K562 treated with DMSO at 1 percent for 12 hours (cell line): Measurements from ENCODE around the gene OR2L3. TPM values are rescaled to one million over a fixed set of nuclear protein-coding genes. Genes with fewer than 3 reads are reported as not detected.

ENCODE experiments used
- total RNA-seq: library from RNA; unstranded; fragments of 300-600 nt; gene quantifications from 2 replicates; pipeline ENCODE4 v1.2.3, GENCODE V29; 2022; ENCODE audit not compliant: insufficient read depth

OR2L3 gene, protein sequence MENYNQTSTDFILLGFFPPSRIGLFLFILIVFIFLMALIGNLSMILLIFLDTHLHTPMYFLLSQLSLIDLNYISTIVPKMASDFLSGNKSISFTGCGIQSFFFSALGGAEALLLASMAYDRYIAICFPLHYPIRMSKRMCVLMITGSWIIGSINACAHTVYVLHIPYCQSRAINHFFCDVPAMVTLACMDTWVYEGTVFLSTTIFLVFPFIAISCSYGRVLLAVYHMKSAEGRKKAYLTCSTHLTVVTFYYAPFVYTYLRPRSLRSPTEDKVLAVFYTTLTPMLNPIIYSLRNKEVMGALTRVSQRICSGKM
- not detected in 2 replicates for total RNA-seq

GRCh38 chr1:248046536-248046935 is at the start of gene OR2L3:
TSS of gene OR2L3 (plus strand) at chr1:248046836. CDS start at chr1:248060682, 13,846 bp downstream.

DNA sequence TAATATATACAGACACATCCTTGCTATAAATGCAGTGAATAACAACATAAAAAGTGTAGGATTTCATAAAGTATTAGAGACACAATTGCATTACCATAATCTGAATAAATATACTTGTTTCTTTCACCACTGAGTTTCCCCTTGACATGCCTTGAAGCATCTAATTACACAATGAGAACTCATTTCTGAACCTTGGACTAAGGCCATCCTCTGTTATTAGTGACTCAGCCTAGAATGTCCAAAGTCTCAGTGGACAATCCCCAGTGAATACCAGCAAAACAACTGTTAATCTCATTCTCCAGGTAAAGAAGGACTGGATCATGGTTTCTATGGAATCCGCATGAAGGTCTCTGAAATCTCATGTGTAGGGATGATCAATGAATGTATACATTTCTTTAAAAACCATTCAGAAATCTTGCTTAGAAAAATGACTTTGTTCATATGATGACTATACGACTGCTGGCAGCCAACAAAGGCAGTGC is 33.4 kb upstream of the OR2L3 start, which contains the start of gene OR2L5:
Gene OR2L5, plus strand, starts transcription at position 432 of the 482 bp plus-strand sequence. CDS start 8,288 bp downstream, outside the sequence.

GRCh38 chr1:248029770-248030169 is 16.9 kb upstream of the OR2L3 start, which contains the start of gene OR2L2:
TSS of gene OR2L2 (plus strand) at chr1:248030070. CDS start at chr1:248038268, 8,198 bp downstream.

GRCh38 chr1:248094884-248095283 is 48.2 kb downstream of the OR2L3 start, which contains the start of gene OR2L13:
TSS of gene OR2L13 (plus strand) at chr1:248095184. CDS start at chr1:248099376, 4,192 bp downstream.

Other genes starting within 250 kb of the OR2L3 start
- gene OR14A16, start 222.7 kb upstream of the OR2L3 start, total RNA-seq, result not detected in 2 replicates
- not detected in 2 replicates for gene OR11L1, start 204.9 kb upstream of the OR2L3 start, total RNA-seq
- gene TRIM58, start 189.6 kb upstream of the OR2L3 start, total RNA-seq, result 6.8 and 25.3 TPM in 2 replicates
- 8.5 TPM in 1 of 2 replicates, not detected in the other for gene OR2W3, start 151.2 kb upstream of the OR2L3 start, total RNA-seq
- not detected in 2 replicates for gene OR2T8, start 126.6 kb upstream of the OR2L3 start, total RNA-seq
- not detected in 2 replicates for gene OR2AJ1, start 121.9 kb upstream of the OR2L3 start, total RNA-seq
- gene OR2L8, start 98.0 kb upstream of the OR2L3 start, total RNA-seq, result not detected in 2 replicates
- gene OR2AK2, start 81.6 kb upstream of the OR2L3 start, total RNA-seq, result not detected in 2 replicates
- not detected in 2 replicates for gene OR2L5, start 33.2 kb upstream of the OR2L3 start, total RNA-seq
- not detected in 2 replicates for gene OR2L2, start 16.8 kb upstream of the OR2L3 start, total RNA-seq
- not detected in 2 replicates for gene OR2L13, start 48.3 kb downstream of the OR2L3 start, total RNA-seq
- not detected in 2 replicates for gene OR2M5, start 98.3 kb downstream of the OR2L3 start, total RNA-seq
- not detected in 2 replicates for gene OR2M2, start 128.0 kb downstream of the OR2L3 start, total RNA-seq
- not detected in 2 replicates for gene OR2M3, start 150.4 kb downstream of the OR2L3 start, total RNA-seq
- gene OR2M4, start 184.6 kb downstream of the OR2L3 start, total RNA-seq, result not detected in 2 replicates
- gene OR2T33, start 231.1 kb downstream of the OR2L3 start, total RNA-seq, result not detected in 2 replicates